GM19438 (cell line): ENCODE data around the gene VARS1.

Experiments
- ATAC-seq: cut with Tn5 transposase; IDR thresholded peaks from one replicate; pipeline ENCODE4 v1.9.1; 2021; ENCODE audit warnings: low read depth; ENCODE audit not compliant: unreplicated experiment

Gene VARS1

GRCh38 chr6:31749301-31750036 lies 46.1 kb downstream of the VARS1 start:
- no peak for ATAC-seq
